HG02852 (cell line): ENCODE data around the gene HOXA13.

Experiments used
- ATAC-seq: cut with Tn5 transposase; IDR thresholded peaks from one replicate; pipeline ENCODE4 v1.9.1; 2021; ENCODE audit warnings: mild to moderate bottlenecking, moderate library complexity; ENCODE audit not compliant: unreplicated experiment

HOXA13 gene

GRCh38 chr7:27193335-27194001 is 6.4 kb downstream of the HOXA13 start:
- no peak for ATAC-seq

GRCh38 chr7:27192546-27193334 is 7.2 kb downstream of the HOXA13 start:
- ATAC-seq: no peak

- ATAC-seq: no peak
These were observed 7.9 kb downstream of the HOXA13 start for GRCh38 chr7:27191833-27192545.

GRCh38 chr7:27191161-27191731 is 8.6 kb downstream of the HOXA13 start:
- ATAC-seq: no peak

GRCh38 chr7:27189997-27190748 is 9.7 kb downstream of the HOXA13 start:
- no peak for ATAC-seq

GRCh38 chr7:27189295-27189996 is 10.4 kb downstream of the HOXA13 start:
- no peak for ATAC-seq

- no peak for ATAC-seq
These were observed 11.3 kb downstream of the HOXA13 start for GRCh38 chr7:27188386-27189294.

- no peak for ATAC-seq
These were observed 12.2 kb downstream of the HOXA13 start for GRCh38 chr7:27187475-27188385.

GRCh38 chr7:27186668-27187474 is 13.0 kb downstream of the HOXA13 start:
- ATAC-seq: no peak

GRCh38 chr7:27185854-27186667 is 13.8 kb downstream of the HOXA13 start:
- no peak for ATAC-seq

- ATAC-seq: no peak
These were observed 14.7 kb downstream of the HOXA13 start, which contains the start of gene HOXA11 for GRCh38 chr7:27185013-27185853. HOXA11 (minus strand) TSS chr7:27185232; CDS start chr7:27185144, 88 bp downstream.

GRCh38 chr7:27184337-27185012 is 15.4 kb downstream of the HOXA13 start:
- ATAC-seq: no peak

GRCh38 chr7:27183682-27184336 is 16.1 kb downstream of the HOXA13 start:
- ATAC-seq: no peak
